Endodermal cell (in vitro differentiated cells): Measurements from ENCODE around the gene PPFIA3. TPM values are rescaled to one million over a fixed set of nuclear protein-coding genes. Genes with fewer than 3 reads are reported as not detected.
A peak's percentile ranks its signal among the peaks of the same experiment; 100 is the strongest.
"Not testable (repeated sequence)": the region's sequence is repeated elsewhere in the genome, so short reads cannot be mapped to it uniquely, and the experiment has no call there.

Experiments
- DNase-seq: peaks from one replicate; pipeline ENCODE4 v3.0.0-alpha.2; 2017
- H3K27ac ChIP-seq: 2 replicates; pipeline ENCODE4 v1.5.1; 2013; ENCODE audit warnings: mild to moderate bottlenecking, low read depth, low read length, moderate library complexity
- H3K27me3 ChIP-seq: 2 replicates; pipeline ENCODE4 v1.6.1; 2013; ENCODE audit warnings: mild to moderate bottlenecking, low read length, moderate library complexity; ENCODE audit not compliant: insufficient read depth, control insufficient read depth, poor library complexity, severe bottlenecking
- H3K36me3 ChIP-seq: 2 replicates; pipeline ENCODE4 v1.7.0; 2013; ENCODE audit warnings: mild to moderate bottlenecking, low read length, moderate library complexity; ENCODE audit not compliant: control insufficient read depth, insufficient read depth
- H3K4me1 ChIP-seq: one replicate; pipeline ENCODE4 v1.7.0; 2013; ENCODE audit warnings: low read length; ENCODE audit not compliant: control insufficient read depth, insufficient read depth
- H3K4me3 ChIP-seq: 2 replicates; pipeline ENCODE4 v1.5.1; 2013; ENCODE audit warnings: mild to moderate bottlenecking, low read length, moderate library complexity
- H3K9ac ChIP-seq: 2 replicates; pipeline ENCODE4 v1.6.1; 2013; ENCODE audit warnings: mild to moderate bottlenecking, low read length, moderate library complexity; ENCODE audit not compliant: poor library complexity, severe bottlenecking; ENCODE audit errors: extremely low read depth
- H3K9me3 ChIP-seq: 2 replicates; pipeline ENCODE4 v1.6.1; 2013; ENCODE audit warnings: mild to moderate bottlenecking, low read length, moderate library complexity; ENCODE audit not compliant: control insufficient read depth
- H3K27ac Mint-ChIP-seq: 2 replicates; pipeline ENCODE4 v1.8.0; 2020; ENCODE audit warnings: mixed read lengths
- H3K27me3 Mint-ChIP-seq: 2 replicates; pipeline ENCODE4 v1.8.0; 2021; ENCODE audit warnings: mild to moderate bottlenecking, mixed read lengths; ENCODE audit not compliant: insufficient read depth
- H3K36me3 Mint-ChIP-seq: 2 replicates; pipeline ENCODE4 v1.8.0; 2020; ENCODE audit warnings: low read depth, mixed read lengths
- H3K4me1 Mint-ChIP-seq: 2 replicates; pipeline ENCODE4 v1.8.0; 2020; ENCODE audit warnings: mixed read lengths
- H3K4me3 Mint-ChIP-seq: 2 replicates; pipeline ENCODE4 v1.8.0; 2020; ENCODE audit warnings: mild to moderate bottlenecking, moderate library complexity, mixed read lengths
- H3K9me3 Mint-ChIP-seq: 2 replicates; pipeline ENCODE4 v1.8.0; 2020; ENCODE audit warnings: mild to moderate bottlenecking, mixed read lengths
- CTCF ChIP-seq: fragments of 200-600 bp; sonication (generic); conservative IDR thresholded peaks from 2 replicates; pipeline ENCODE4 v1.5.0; 2021; ENCODE audit warnings: antibody characterized with exemption, mild to moderate bottlenecking
- WGBS, 2 experiments: methylation state at CpG; one replicate each; pipeline versions ENCODE4 v1.1.5 to v1.1.7; 2013; ENCODE audit warnings: missing lambda C conversion rate in 2 of 2, mixed read lengths in 1 of 2; ENCODE audit not compliant: insufficient coverage in 1 of 2, insufficient read length in 1 of 2; 5-methylcytosine and 5-hydroxymethylcytosine counted together
- total RNA-seq, 2 donors: library from RNA; stranded (reverse); fragmentation: NEBNext Ultra II Directional in 1 of 2; extraction: Animal tissue kit (Norgen Biotek cat#: 25700) in 1 of 2; gene quantifications; 2 replicates in 1 of 2; 3 replicates in 1 of 2; pipeline ENCODE4 v1.2.1, GENCODE V29; 2021

PPFIA3 gene
- total RNA-seq, 2 donors from 2014 or later = 7.4 to 16.5 TPM

GRCh38 chr19:49125025-49125731 is 5.8 kb downstream of the PPFIA3 start:
- no peak for TF ChIP-seq CTCF
- H3K36me3 Mint-ChIP-seq = no peaks in the 10 kb centered on the region
- H3K4me3 ChIP-seq = no peak overlapping the region
- H3K9me3 Mint-ChIP-seq = no peaks in the 10 kb centered on the region
- 67 to 68% methylated on average over 13 to 23 of the region's 23 CpGs for WGBS, 2 experiments
- H3K4me1 Mint-ChIP-seq = peaks cover 2% of the 10 kb centered on the region
- peaks cover 75% of the 10 kb centered on the region for H3K27me3 Mint-ChIP-seq
- H3K4me3 Mint-ChIP-seq = no peak overlapping the region
- no peak overlapping the region for H3K27ac ChIP-seq
- H3K9ac ChIP-seq = no peak overlapping the region
- H3K36me3 ChIP-seq = no peaks in the 10 kb centered on the region
- H3K27ac Mint-ChIP-seq = no peak overlapping the region
- DNase-seq = peak; percentile 75
- H3K9me3 ChIP-seq = no peaks in the 10 kb centered on the region
- no peaks in the 10 kb centered on the region for H3K4me1 ChIP-seq
- H3K27me3 ChIP-seq = peaks cover 20% of the 10 kb centered on the region

GRCh38 chr19:49126575-49126974 is 7.2 kb downstream of the PPFIA3 start:
- Mint-ChIP-seq H3K36me3 (no peaks in the 10 kb centered on the region), H3K27ac (no peak overlapping the region)
- no peak for TF ChIP-seq CTCF

GRCh38 chr19:49127225-49127624 is 7.9 kb downstream of the PPFIA3 start:
- not testable (repeated sequence) for H3K4me1 ChIP-seq, H3K4me1 Mint-ChIP-seq, H3K27ac Mint-ChIP-seq, H3K9me3 Mint-ChIP-seq, H3K27me3 ChIP-seq, H3K36me3 ChIP-seq, DNase-seq, H3K4me3 Mint-ChIP-seq, H3K36me3 Mint-ChIP-seq, H3K27ac ChIP-seq, H3K9ac ChIP-seq, H3K9me3 ChIP-seq
- peak overlapping the region; percentile 72 for H3K4me3 ChIP-seq
- H3K27me3 Mint-ChIP-seq = peaks cover 57% of the 10 kb centered on the region
- WGBS, 2 experiments = 97 to 98% methylated on average over 7 to 12 of the region's 12 CpGs

More at GRCh38 chr19:49126575-49126974, 7.2 kb downstream of the PPFIA3 start:
- Histone ChIP-seq H3K4me1 (no peaks in the 10 kb centered on the region), H3K4me3 (no peak overlapping the region), H3K36me3 (no peaks in the 10 kb centered on the region), H3K9ac (no peak overlapping the region), H3K27ac (no peak overlapping the region), H3K9me3 (no peaks in the 10 kb centered on the region), H3K27me3 (peaks cover 9% of the 10 kb centered on the region)
- 87 to 100% methylated on average over 1 to 3 of the region's 4 CpGs for WGBS, 2 experiments
- no peak overlapping the region for H3K4me3 Mint-ChIP-seq
- DNase-seq = no peak
- no peaks in the 10 kb centered on the region for H3K9me3 Mint-ChIP-seq
- H3K4me1 Mint-ChIP-seq = peaks cover 2% of the 10 kb centered on the region
- peaks cover 62% of the 10 kb centered on the region for H3K27me3 Mint-ChIP-seq
